ENCODE results near the gene BFSP1. TPM values are rescaled to one million over a fixed set of nuclear protein-coding genes. Genes with fewer than 3 reads are reported as not detected.

Gene BFSP1
- total RNA-seq, 2 experiments from 2014 or later: 0.19 TPM; not detected in 1

- Mint-ChIP-seq H3K27ac (no peak overlapping the region), H3K9me3 (no peaks in the 10 kb centered on the region), H3K36me3 (ENCODE audit: low read depth) (no peaks in the 10 kb centered on the region), H3K4me1 (ENCODE audit: low read depth) (peaks cover 19% of the 10 kb centered on the region), H3K27me3 (ENCODE audit: low read depth) (no peaks in the 10 kb centered on the region), H3K4me3 (no peak overlapping the region)
- intact Hi-C loops (cut with micrococcal nuclease): no loop called here
- DNase-seq: no peak
- CTCF ChIA-PET: no interaction called here
Measured at GRCh38 chr20:17501701-17502100, 29.5 kb downstream of the BFSP1 start.

DNA sequence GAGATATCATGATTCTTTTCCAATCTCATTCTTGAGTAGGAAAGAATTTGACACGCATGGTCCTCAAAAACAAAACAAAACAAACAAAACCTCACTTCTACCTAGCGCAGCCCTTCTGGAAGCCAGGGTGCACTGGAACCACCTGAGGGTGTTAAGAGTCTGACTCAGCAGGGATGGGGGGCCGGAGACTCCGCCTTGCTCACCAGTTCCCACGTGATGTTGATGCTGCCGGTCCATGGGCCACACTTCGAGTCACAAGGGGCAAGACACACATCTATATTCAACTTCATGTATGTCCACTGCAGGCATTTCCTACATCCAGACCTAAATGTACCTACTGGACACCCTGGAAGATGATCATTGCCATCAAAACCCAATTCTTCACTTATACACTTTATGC lies 30.4 kb downstream of the BFSP1 start:
- no peaks in the 10 kb centered on the region for H3K36me3 Mint-ChIP-seq (ENCODE audit: low read depth)
- H3K27ac Mint-ChIP-seq: no peak overlapping the region
- intact Hi-C loops (cut with micrococcal nuclease): no loop called here

GRCh38 chr20:17500271-17500670 lies 30.9 kb downstream of the BFSP1 start:
- H3K27ac Mint-ChIP-seq: no peak overlapping the region
- CTCF ChIA-PET: interaction anchor here (0.8 kb wide), 1 partner anchor 398 kb away, joined by 4 read pairs; no protein-coding TSS in a partner anchor
- intact Hi-C loops (cut with micrococcal nuclease): no loop called here

More for the DNA sequence above, 30.4 kb downstream of the BFSP1 start:
- Mint-ChIP-seq H3K27me3 (ENCODE audit: low read depth) (no peaks in the 10 kb centered on the region), H3K4me1 (ENCODE audit: low read depth) (peaks cover 15% of the 10 kb centered on the region), H3K4me3 (no peak overlapping the region), H3K9me3 (no peaks in the 10 kb centered on the region)
- no peak for DNase-seq
- CTCF ChIA-PET: interaction anchor here (0.8 kb wide), 1 partner anchor 397 kb away, joined by 4 read pairs; no protein-coding TSS in a partner anchor

GRCh38 chr20:17499041-17499440 lies 32.1 kb downstream of the BFSP1 start:
- Mint-ChIP-seq H3K9me3 (no peaks in the 10 kb centered on the region), H3K27me3 (ENCODE audit: low read depth) (no peaks in the 10 kb centered on the region), H3K27ac (no peak overlapping the region), H3K36me3 (ENCODE audit: low read depth) (no peaks in the 10 kb centered on the region), H3K4me1 (ENCODE audit: low read depth) (no peaks in the 10 kb centered on the region), H3K4me3 (no peak overlapping the region)
- no peak for DNase-seq
- intact Hi-C loops (cut with micrococcal nuclease): no loop called here
- CTCF ChIA-PET: interaction anchor here (0.7 kb wide), 2 partner anchors 124 to 192 kb away, joined by 3 read pairs; no protein-coding TSS in a partner anchor

More at GRCh38 chr20:17500271-17500670, 30.9 kb downstream of the BFSP1 start:
- no peak for DNase-seq
- Mint-ChIP-seq H3K27me3 (ENCODE audit: low read depth) (no peaks in the 10 kb centered on the region), H3K4me1 (ENCODE audit: low read depth) (peaks cover 9% of the 10 kb centered on the region), H3K4me3 (no peak overlapping the region), H3K9me3 (no peaks in the 10 kb centered on the region), H3K36me3 (ENCODE audit: low read depth) (no peaks in the 10 kb centered on the region)

GRCh38 chr20:17498641-17499040 lies 32.5 kb downstream of the BFSP1 start:
- intact Hi-C loops (cut with micrococcal nuclease): no loop called here
- Mint-ChIP-seq H3K27ac (no peak overlapping the region), H3K4me1 (ENCODE audit: low read depth) (no peaks in the 10 kb centered on the region), H3K4me3 (no peak overlapping the region), H3K9me3 (no peaks in the 10 kb centered on the region), H3K27me3 (ENCODE audit: low read depth) (no peaks in the 10 kb centered on the region), H3K36me3 (ENCODE audit: low read depth) (no peaks in the 10 kb centered on the region)
- DNase-seq: no peak
- CTCF ChIA-PET: interaction anchor here (0.7 kb wide), 3 partner anchors 125 to 1856 kb away, joined by 3 read pairs; no protein-coding TSS in a partner anchor

DNA sequence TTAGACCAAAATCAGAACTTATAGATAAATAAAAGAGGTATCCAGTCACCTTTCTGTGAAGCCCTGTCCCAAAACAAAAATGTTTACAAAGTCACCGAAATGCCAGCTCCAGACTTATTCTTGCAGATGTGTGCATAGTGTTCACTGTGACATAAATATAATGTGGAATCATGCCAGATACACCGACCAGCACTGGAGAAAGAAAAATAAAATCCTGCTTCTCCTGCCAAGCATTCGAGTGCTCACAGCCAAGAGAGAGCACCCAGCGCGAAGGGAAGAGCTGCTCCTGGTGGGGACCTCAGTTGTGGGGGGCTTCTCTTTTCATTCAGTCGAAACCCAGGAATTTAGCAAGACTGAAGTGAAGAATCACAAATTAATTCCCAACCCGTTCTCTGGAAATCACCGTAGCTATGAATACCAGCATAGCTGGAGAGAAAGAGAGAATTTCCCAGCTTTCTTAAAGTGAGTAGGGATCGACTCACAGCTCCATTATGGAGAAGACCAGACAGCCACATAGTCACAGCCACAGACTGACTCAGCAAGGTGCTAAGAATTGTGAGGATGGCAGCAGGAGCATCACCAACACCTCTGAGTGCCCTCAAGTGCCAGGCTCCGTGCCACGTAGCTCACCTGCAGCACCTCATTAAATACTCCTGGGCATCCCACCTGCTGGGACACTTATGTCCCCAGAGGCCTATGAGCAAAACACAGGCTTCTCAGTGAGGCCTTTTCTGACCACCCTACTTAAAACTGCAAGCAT lies 33.2 kb downstream of the BFSP1 start:
- H3K27ac Mint-ChIP-seq: no peak overlapping the region
- DNase-seq: no peak
- H3K4me3 Mint-ChIP-seq: no peak overlapping the region
- CTCF ChIA-PET: interaction anchor here (0.7 kb wide), 1 partner anchor 1857 kb away, joined by 3 read pairs; no protein-coding TSS in a partner anchor
- no peaks in the 10 kb centered on the region for H3K4me1 Mint-ChIP-seq (ENCODE audit: low read depth)
- no peaks in the 10 kb centered on the region for H3K27me3 Mint-ChIP-seq (ENCODE audit: low read depth)
- intact Hi-C loops (cut with micrococcal nuclease): no loop called here
- no peaks in the 10 kb centered on the region for H3K9me3 Mint-ChIP-seq
- H3K36me3 Mint-ChIP-seq (ENCODE audit: low read depth): no peaks in the 10 kb centered on the region

- Mint-ChIP-seq H3K27ac (no peak overlapping the region), H3K27me3 (ENCODE audit: low read depth) (no peaks in the 10 kb centered on the region), H3K4me3 (no peak overlapping the region), H3K9me3 (no peaks in the 10 kb centered on the region), H3K36me3 (ENCODE audit: low read depth) (no peaks in the 10 kb centered on the region), H3K4me1 (ENCODE audit: low read depth) (no peaks in the 10 kb centered on the region)
- no peak for DNase-seq
- CTCF ChIA-PET: interaction anchor here (2.3 kb wide), 1 partner anchor 9 kb away, joined by 9 read pairs; no protein-coding TSS in a partner anchor
- intact Hi-C loops (cut with micrococcal nuclease): no loop called here
Measured at GRCh38 chr20:17495826-17496225, 35.4 kb downstream of the BFSP1 start.

DNA sequence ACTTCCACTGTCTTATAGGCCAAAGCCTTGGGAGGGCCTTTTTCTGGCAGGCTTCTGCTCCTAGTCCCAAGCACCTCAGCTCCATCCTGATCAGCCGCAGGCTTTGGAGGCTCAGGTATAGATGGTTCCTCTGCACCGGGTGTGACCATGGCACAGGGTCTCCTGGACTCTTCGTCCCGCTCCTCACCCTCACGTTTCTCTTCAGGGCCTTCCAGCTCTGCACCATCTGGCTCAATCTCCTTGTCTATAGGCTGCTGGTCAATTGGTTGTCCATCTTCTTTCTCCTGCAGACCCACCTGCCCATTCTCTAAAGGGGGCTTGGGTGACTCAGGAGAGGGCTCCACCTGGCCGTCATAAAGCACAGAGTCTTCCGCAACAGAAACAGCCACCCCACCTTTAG lies 37.0 kb downstream of the BFSP1 start:
- no peak for DNase-seq
- Mint-ChIP-seq H3K4me1 (ENCODE audit: low read depth) (no peaks in the 10 kb centered on the region), H3K27me3 (ENCODE audit: low read depth) (no peaks in the 10 kb centered on the region), H3K27ac (no peak overlapping the region), H3K36me3 (ENCODE audit: low read depth) (no peaks in the 10 kb centered on the region), H3K9me3 (no peaks in the 10 kb centered on the region), H3K4me3 (no peak overlapping the region)
- CTCF ChIA-PET: interaction anchor here (0.6 to 2.3 kb wide), 2 partner anchors 11 to 502 kb away, joined by 3 to 9 read pairs; no protein-coding TSS in a partner anchor
- intact Hi-C loops (cut with micrococcal nuclease): no loop called here

- no peak overlapping the region for H3K27ac Mint-ChIP-seq
- no peak overlapping the region for H3K4me3 Mint-ChIP-seq
- no peaks in the 10 kb centered on the region for H3K36me3 Mint-ChIP-seq (ENCODE audit: low read depth)
- DNase-seq: no peak
- H3K4me1 Mint-ChIP-seq (ENCODE audit: low read depth): no peaks in the 10 kb centered on the region
- CTCF ChIA-PET: no interaction called here
- H3K27me3 Mint-ChIP-seq (ENCODE audit: low read depth): no peaks in the 10 kb centered on the region
- intact Hi-C loops (cut with micrococcal nuclease): no loop called here
- no peaks in the 10 kb centered on the region for H3K9me3 Mint-ChIP-seq
Measured at GRCh38 chr20:17493173-17493572, 38.0 kb downstream of the BFSP1 start.

DNA sequence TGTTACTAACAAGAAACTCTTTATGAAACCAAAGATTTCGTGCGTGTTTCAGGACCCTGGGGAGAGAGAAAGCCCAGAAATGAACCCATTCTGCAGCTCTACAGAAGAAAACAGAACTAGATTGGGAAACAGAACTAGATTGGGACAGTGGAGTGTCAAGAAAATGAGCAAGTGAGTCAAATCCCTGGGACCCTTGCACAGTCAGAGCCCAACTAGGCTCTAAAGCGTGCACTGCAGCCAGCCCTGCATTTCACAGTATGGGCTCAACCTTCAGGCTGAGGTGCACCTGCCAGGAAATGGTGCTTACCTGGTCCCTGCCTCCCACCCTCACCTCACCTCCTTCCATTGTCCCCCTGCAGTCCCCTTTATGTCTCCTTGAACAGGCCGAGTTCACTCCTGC lies 39.7 kb downstream of the BFSP1 start:
- CTCF ChIA-PET: no interaction called here
- Mint-ChIP-seq H3K9me3 (no peaks in the 10 kb centered on the region), H3K4me3 (no peak overlapping the region), H3K27ac (no peak overlapping the region), H3K27me3 (ENCODE audit: low read depth) (no peaks in the 10 kb centered on the region), H3K36me3 (ENCODE audit: low read depth) (no peaks in the 10 kb centered on the region), H3K4me1 (ENCODE audit: low read depth) (no peaks in the 10 kb centered on the region)
- no peak for DNase-seq
- intact Hi-C loops (cut with micrococcal nuclease): no loop called here

- no peaks in the 10 kb centered on the region for H3K36me3 Mint-ChIP-seq (ENCODE audit: low read depth)
- intact Hi-C loops (cut with micrococcal nuclease): no loop called here
- no peaks in the 10 kb centered on the region for H3K4me1 Mint-ChIP-seq (ENCODE audit: low read depth)
- CTCF ChIA-PET: no interaction called here
- H3K27me3 Mint-ChIP-seq (ENCODE audit: low read depth): no peaks in the 10 kb centered on the region
- no peak overlapping the region for H3K4me3 Mint-ChIP-seq
- no peak for DNase-seq
- H3K27ac Mint-ChIP-seq: no peak overlapping the region
- no peaks in the 10 kb centered on the region for H3K9me3 Mint-ChIP-seq
Measured at GRCh38 chr20:17491041-17491440, 40.1 kb downstream of the BFSP1 start.

GRCh38 chr20:17490501-17490900 lies 40.7 kb downstream of the BFSP1 start:
- no peaks in the 10 kb centered on the region for H3K9me3 Mint-ChIP-seq
- H3K27ac Mint-ChIP-seq: no peak overlapping the region
- H3K27me3 Mint-ChIP-seq (ENCODE audit: low read depth): no peaks in the 10 kb centered on the region
- intact Hi-C loops (cut with micrococcal nuclease): no loop called here
- CTCF ChIA-PET: no interaction called here
- H3K4me1 Mint-ChIP-seq (ENCODE audit: low read depth): no peaks in the 10 kb centered on the region
- no peak overlapping the region for H3K4me3 Mint-ChIP-seq
- no peaks in the 10 kb centered on the region for H3K36me3 Mint-ChIP-seq (ENCODE audit: low read depth)
- no peak for DNase-seq

Measured in activated naive CD4-positive, alpha-beta T cell treated with anti-CD3 and anti-CD28 coated beads for 36 hours (primary cell).